Kidney epithelial cell (primary cell): ENCODE data around the gene GJD4. TPM values are rescaled to one million over a fixed set of nuclear protein-coding genes. Genes with fewer than 3 reads are reported as not detected.

ENCODE experiments used
- DNase-seq: peaks from one replicate; pipeline ENCODE4 v3.0.0-alpha.2; 2010; ENCODE audit warnings: low read depth
- H3K27me3 ChIP-seq: 2 replicates; pipeline ENCODE4 v1.6.0; 2011; ENCODE audit warnings: low read length; ENCODE audit not compliant: control insufficient read depth, insufficient read depth
- H3K36me3 ChIP-seq: 2 replicates; pipeline ENCODE4 v1.5.1; 2011; ENCODE audit warnings: low read length; ENCODE audit not compliant: control insufficient read depth, insufficient read depth
- H3K4me3 ChIP-seq: 2 replicates; pipeline ENCODE4 v1.5.1; 2011; ENCODE audit warnings: low read depth, mild to moderate bottlenecking, control low read depth, low read length
- CTCF ChIP-seq: IDR thresholded peaks from 2 replicates; pipeline ENCODE4 v1.5.1; 2011; ENCODE audit warnings: mild to moderate bottlenecking, moderate library complexity, low read length, control low read depth, inconsistent platforms; ENCODE audit not compliant: insufficient read depth, poor library complexity, severe bottlenecking
- total RNA-seq: library from RNA; depleted of rRNA; stranded (reverse); fragments of >200 nt; gene quantifications from 2 replicates; pipeline ENCODE4 v1.2.3, GENCODE V29; 2015

GJD4 gene
- total RNA-seq, 1 donor from 2014 or later, result not detected

GRCh38 chr10:35652824-35653223 lies 47.7 kb downstream of the GJD4 start:
- H3K4me3 ChIP-seq, result no peak overlapping the region
- no peak for TF ChIP-seq CTCF
- no peaks in the 10 kb centered on the region for H3K36me3 ChIP-seq
- H3K27me3 ChIP-seq, result no peaks in the 10 kb centered on the region
- no peak for DNase-seq

- Histone ChIP-seq H3K27me3 (no peaks in the 10 kb centered on the region), H3K36me3 (no peaks in the 10 kb centered on the region), H3K4me3 (no peak overlapping the region)
- TF ChIP-seq CTCF, result no peak
- DNase-seq, result no peak
Measured at GRCh38 chr10:35657621-35658020, 52.5 kb downstream of the GJD4 start.

Other genes with a start within 250 kb of the GJD4 start
- 12.7 and 18.7 TPM in 2 replicates for gene FZD8, start 37.0 kb downstream of the GJD4 start, total RNA-seq